ENCODE data around the gene SLC29A1.
A peak's percentile ranks its signal among the peaks of the same experiment; 100 is the strongest.
"Not testable (repeated sequence)": the region's sequence is repeated elsewhere in the genome, so short reads cannot be mapped to it uniquely, and the experiment has no call there.

Gene SLC29A1

GRCh38 chr6:44222486-44223318, 693 bp upstream of the SLC29A1 start:
- no peak for DNase-seq (ENCODE audit: low spot score)

GRCh38 chr6:44224029-44224964, 902 bp downstream of the SLC29A1 start:
- DNase-seq (ENCODE audit: low spot score), result peak; percentile 73

GRCh38 chr6:44224965-44225305, 1.5 kb downstream of the SLC29A1 start:
- no peak for DNase-seq (ENCODE audit: low spot score)

GRCh38 chr6:44225579-44226325, 2.4 kb downstream of the SLC29A1 start:
- DNase-seq (ENCODE audit: low spot score), result peak; percentile 57

GRCh38 chr6:44226368-44227147, 3.2 kb downstream of the SLC29A1 start:
- no peak for DNase-seq (ENCODE audit: low spot score)

- DNase-seq (ENCODE audit: low spot score), result no peak
Measured at GRCh38 chr6:44227148-44227793, 3.9 kb downstream of the SLC29A1 start.

- DNase-seq (ENCODE audit: low spot score), result no peak
Measured at GRCh38 chr6:44228031-44228430, 4.6 kb downstream of the SLC29A1 start.

GRCh38 chr6:44228433-44228832, 5.0 kb downstream of the SLC29A1 start:
- DNase-seq (ENCODE audit: low spot score), result no peak

GRCh38 chr6:44228836-44229235, 5.4 kb downstream of the SLC29A1 start:
- DNase-seq (ENCODE audit: low spot score), result no peak

GRCh38 chr6:44229376-44230033, 6.1 kb downstream of the SLC29A1 start:
- DNase-seq (ENCODE audit: low spot score), result no peak

- DNase-seq (ENCODE audit: low spot score), result no peak
Measured at GRCh38 chr6:44230034-44230675, 6.8 kb downstream of the SLC29A1 start.

GRCh38 chr6:44231426-44231825, 8.0 kb downstream of the SLC29A1 start:
- DNase-seq (ENCODE audit: low spot score), result not testable (repeated sequence)

GRCh38 chr6:44232676-44233566, 9.5 kb downstream of the SLC29A1 start:
- DNase-seq (ENCODE audit: low spot score), result no peak

GRCh38 chr6:44233567-44234100, 10.2 kb downstream of the SLC29A1 start:
- no peak for DNase-seq (ENCODE audit: low spot score)

- DNase-seq (ENCODE audit: low spot score), result peak; percentile 70
Measured at GRCh38 chr6:44234101-44235025, 11.0 kb downstream of the SLC29A1 start.

GRCh38 chr6:44235269-44235668, 11.9 kb downstream of the SLC29A1 start:
- no peak for DNase-seq (ENCODE audit: low spot score)

- no peak for DNase-seq (ENCODE audit: low spot score)
Measured at GRCh38 chr6:44235891-44236516, 12.6 kb downstream of the SLC29A1 start.

Data from NAMALWA (cell line).